Gastrocnemius medialis (tissue), 4 donors: ENCODE measurements around the gene PCGF1. TPM values are rescaled to one million over a fixed set of nuclear protein-coding genes. Genes with fewer than 3 reads are reported as not detected.

Experiments
- ATAC-seq, 2 donors: fragments of 150-250 bp; one replicate each; pipeline ENCODE4 v1.9.1; 2016
- DNase-seq, 2 donors: peaks; one replicate each; pipeline ENCODE4 v3.0.0-alpha.2; 2019
- H3K27ac ChIP-seq, 4 donors: fragments of 200-600 bp; sonication (generic); 1 replicate in 1 of 4; 2 replicates in 3 of 4; pipeline ENCODE4 v1.5.1; 2016 to 2018; ENCODE audit warnings: mild to moderate bottlenecking in 2 of 4, moderate library complexity in 1 of 4
- H3K27me3 ChIP-seq, 3 donors: fragments of 200-600 bp; sonication (generic) in 2 of 3; 1 replicate in 1 of 3; 2 replicates in 2 of 3; pipeline versions ENCODE4 v1.5.1 to v1.6.0; 2016 to 2019; ENCODE audit warnings: mild to moderate bottlenecking in 1 of 3, moderate library complexity in 1 of 3
- H3K36me3 ChIP-seq, 2 donors: fragments of 200-600 bp; sonication (generic) in 1 of 2; one replicate each; pipeline ENCODE4 v1.5.1; 2017 to 2018
- H3K4me1 ChIP-seq, 2 donors: fragments of 200-600 bp; sonication (generic) in 1 of 2; one replicate each; pipeline ENCODE4 v1.5.1; 2016 to 2017; ENCODE audit warnings: mild to moderate bottlenecking in 2 of 2
- H3K4me3 ChIP-seq, 4 donors: fragments of 200-600 bp; sonication (generic) in 3 of 4; 1 replicate in 1 of 4; 2 replicates in 3 of 4; pipeline ENCODE4 v1.5.1; 2016 to 2019; ENCODE audit warnings: mild to moderate bottlenecking in 2 of 4
- H3K9me3 ChIP-seq, 3 donors: fragments of 200-600 bp; sonication (generic) in 2 of 3; 1 replicate in 1 of 3; 2 replicates in 2 of 3; pipeline ENCODE4 v1.5.1; 2016 to 2019
- POLR2A ChIP-seq, 2 donors: fragments of 450-650 bp; IDR thresholded peaks; one replicate each; pipeline ENCODE4 v1.6.1; 2017; ENCODE audit warnings: antibody characterized with exemption in 2 of 2, mild to moderate bottlenecking in 2 of 2, moderate library complexity in 2 of 2
- in situ Hi-C, 4 donors: fragments of 200-750 bp; cut with MboI; loops; one replicate each; pipeline versions ENCODE4 v1.15.0 to v1.8.0; 2017; ENCODE audit warnings: low sequenced_read_pairs in 4 of 4
- intact Hi-C: fragments of 100-400 bp; cut with DNase I; formaldehyde crosslinking; loops from one replicate; pipeline ENCODE4 v1.15.1; 2023; ENCODE audit warnings: low total_unique reads
- total RNA-seq, 4 donors: library from RNA; depleted of rRNA; stranded (reverse); fragments of >200 nt; gene quantifications; one replicate each; pipeline versions ENCODE4 v1.1.0 to v1.2.3, GENCODE V29; 2016
- TF ChIP-seq, protein P1 (sequence below), 5 experiments: fragments of 450-650 bp in 3 of 5; fragments of 200-600 bp in 2 of 5; sonication (generic) in 2 of 5; IDR thresholded peaks in 4 of 5; conservative IDR thresholded peaks in 1 of 5; 1 replicate in 4 of 5; 2 replicates in 1 of 5; pipeline ENCODE4 v1.5.1; 2016 to 2019; ENCODE audit warnings: antibody characterized with exemption in 5 of 5, mild to moderate bottlenecking in 3 of 5, moderate library complexity in 3 of 5

Gene PCGF1
- total RNA-seq, 4 donors from 2014 or later: 14.2 to 23.6 (median 20.0) TPM

DNA sequence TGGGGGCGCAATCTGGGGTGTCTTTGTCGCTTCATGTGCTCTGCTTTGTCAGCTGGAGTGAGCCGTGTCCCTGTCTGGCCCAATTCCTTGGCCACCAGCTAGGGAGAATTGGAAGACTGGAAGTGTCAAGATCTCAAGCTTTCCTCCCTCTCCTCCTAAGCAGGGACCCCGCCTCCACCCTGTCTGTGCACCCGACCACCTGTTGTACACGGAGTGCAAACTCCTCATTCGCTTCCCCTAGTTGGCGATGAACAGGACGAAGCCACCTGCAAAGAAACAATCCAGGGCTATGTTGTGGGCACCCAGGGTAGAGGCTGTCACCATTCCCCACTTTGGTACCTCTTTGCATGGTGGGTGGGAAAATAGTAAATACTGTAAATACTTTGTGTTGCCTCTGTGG lies 20.2 kb upstream of the PCGF1 start:
- ATAC-seq: no peak
- TF ChIP-seq, protein P1, sequence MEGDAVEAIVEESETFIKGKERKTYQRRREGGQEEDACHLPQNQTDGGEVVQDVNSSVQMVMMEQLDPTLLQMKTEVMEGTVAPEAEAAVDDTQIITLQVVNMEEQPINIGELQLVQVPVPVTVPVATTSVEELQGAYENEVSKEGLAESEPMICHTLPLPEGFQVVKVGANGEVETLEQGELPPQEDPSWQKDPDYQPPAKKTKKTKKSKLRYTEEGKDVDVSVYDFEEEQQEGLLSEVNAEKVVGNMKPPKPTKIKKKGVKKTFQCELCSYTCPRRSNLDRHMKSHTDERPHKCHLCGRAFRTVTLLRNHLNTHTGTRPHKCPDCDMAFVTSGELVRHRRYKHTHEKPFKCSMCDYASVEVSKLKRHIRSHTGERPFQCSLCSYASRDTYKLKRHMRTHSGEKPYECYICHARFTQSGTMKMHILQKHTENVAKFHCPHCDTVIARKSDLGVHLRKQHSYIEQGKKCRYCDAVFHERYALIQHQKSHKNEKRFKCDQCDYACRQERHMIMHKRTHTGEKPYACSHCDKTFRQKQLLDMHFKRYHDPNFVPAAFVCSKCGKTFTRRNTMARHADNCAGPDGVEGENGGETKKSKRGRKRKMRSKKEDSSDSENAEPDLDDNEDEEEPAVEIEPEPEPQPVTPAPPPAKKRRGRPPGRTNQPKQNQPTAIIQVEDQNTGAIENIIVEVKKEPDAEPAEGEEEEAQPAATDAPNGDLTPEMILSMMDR (IDR thresholded peaks at IDR 0.05 in 4 of 5, conservative IDR thresholded peaks at IDR 0.05 in 1 of 5): no peak
- no peak for TF ChIP-seq POLR2A (IDR thresholded peaks at IDR 0.05)
- Histone ChIP-seq H3K4me1 (peaks cover 19 to 28% of the 10 kb centered on the region in 2 donors), H3K27me3 (no peaks in the 10 kb centered on the region), H3K36me3 (peaks cover 0 to 43% of the 10 kb centered on the region in 2 donors), H3K4me3 (peak overlapping the region in 1 of 4 donors; percentile 7), H3K9me3 (no peaks in the 10 kb centered on the region), H3K27ac (no peak overlapping the region)
- in situ Hi-C loops (loop anchor here in 1 of 4 donors (25.0 kb wide), 1 partner anchor 1290 kb away; the partner anchor contains the start of genes CCT7 and PRADC1), intact Hi-C loops (loop anchor here (10.0 kb wide), 1 partner anchor 307 kb away; the partner anchor contains the start of gene HK2)
- DNase-seq: no peak

DNA sequence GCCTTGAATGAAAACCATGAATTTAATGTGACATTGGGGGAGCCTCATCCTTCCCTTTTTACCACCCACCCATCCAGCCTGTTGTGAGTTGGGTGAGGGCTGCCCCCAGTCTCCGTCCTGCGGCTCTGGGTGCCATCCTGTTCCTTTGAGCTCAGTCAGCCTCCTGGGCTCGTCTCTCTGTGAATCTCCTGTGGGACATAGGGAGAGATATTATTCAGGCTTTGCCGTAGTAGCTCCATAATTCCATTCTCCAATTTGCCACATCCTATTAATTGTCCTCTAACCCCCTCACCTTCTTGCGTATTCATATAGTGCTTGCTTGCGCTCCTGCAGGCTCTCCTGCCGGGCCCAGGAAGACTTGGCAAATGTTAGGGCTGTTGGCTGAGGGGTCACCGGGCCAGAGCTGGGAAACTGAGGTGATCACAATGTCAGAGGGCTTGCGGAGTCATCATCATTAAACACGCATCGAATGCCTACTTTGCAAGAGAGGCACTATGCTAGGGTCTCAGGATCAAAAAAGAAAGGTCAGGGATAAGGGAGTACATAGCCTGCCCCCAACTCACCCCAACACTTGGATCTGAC lies 19.2 kb upstream of the PCGF1 start:
- in situ Hi-C loops (loop anchor here in 1 of 4 donors (25.0 kb wide), 1 partner anchor 1289 kb away; the partner anchor contains the start of genes CCT7 and PRADC1), intact Hi-C loops (loop anchor here (10.0 kb wide), 1 partner anchor 308 kb away; the partner anchor contains the start of gene HK2)
- Histone ChIP-seq H3K9me3 (no peaks in the 10 kb centered on the region), H3K4me3 (no peak overlapping the region), H3K27ac (no peak overlapping the region), H3K27me3 (no peaks in the 10 kb centered on the region), H3K4me1 (peaks cover 19 to 28% of the 10 kb centered on the region in 2 donors), H3K36me3 (peaks cover 0 to 33% of the 10 kb centered on the region in 2 donors)
- ATAC-seq (no peak), DNase-seq (no peak)
- TF ChIP-seq POLR2A (IDR thresholded peaks at IDR 0.05): no peak
- TF ChIP-seq, protein P1 (IDR thresholded peaks at IDR 0.05 in 4 of 5, conservative IDR thresholded peaks at IDR 0.05 in 1 of 5): no peak

DNA sequence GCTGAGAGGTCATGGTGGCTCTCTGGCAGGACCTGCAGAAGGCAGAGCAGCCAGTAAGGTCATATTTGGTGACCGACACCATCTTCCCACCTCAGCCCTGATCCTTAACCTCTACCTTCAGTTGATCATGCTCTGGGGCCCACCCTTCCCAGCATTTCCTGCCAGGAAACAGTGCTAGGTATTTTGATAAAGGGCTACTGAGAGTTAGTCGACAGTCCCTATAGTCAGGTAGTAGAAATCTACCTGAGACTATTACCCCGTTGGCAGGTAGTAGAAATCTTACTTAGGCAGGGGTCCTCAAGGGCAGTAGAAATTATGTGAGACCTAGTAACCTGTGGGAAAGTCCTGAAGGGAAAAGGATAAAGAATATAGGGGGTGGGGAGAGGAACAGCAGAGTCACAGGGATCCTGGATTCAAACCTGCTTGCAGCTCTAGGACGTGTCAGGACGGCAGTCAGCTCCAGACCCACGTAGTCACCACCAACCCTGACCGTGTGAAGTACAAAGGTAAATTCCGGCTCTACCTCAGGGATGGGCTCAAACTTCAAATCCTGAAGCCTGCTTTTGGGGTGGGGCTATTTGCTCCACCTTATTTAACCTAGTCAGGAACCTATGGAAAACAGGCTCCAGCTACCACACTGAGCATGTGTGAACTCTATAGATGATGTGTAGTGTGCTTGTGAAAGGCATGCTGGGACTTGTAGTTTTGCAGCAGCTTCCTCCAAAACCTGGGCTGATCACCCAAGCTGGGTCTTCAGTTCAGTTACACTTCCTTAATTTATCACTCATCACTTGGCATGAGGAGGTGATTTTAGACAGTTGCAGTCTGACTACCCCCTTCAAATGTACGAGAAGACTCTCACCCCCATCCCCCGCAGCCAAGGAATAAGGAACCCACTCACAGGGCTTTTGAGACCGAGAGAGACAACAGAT lies 18.5 kb upstream of the PCGF1 start, which contains the start of gene DQX1:
TSS of gene DQX1 (minus strand) at position 515 of the 932 bp plus-strand sequence. CDS start at position 13, 502 bp downstream.
- ATAC-seq (no peak), DNase-seq (no peak)
- H3K27ac ChIP-seq: no peak within 1 kb of the TSS
- H3K27me3 ChIP-seq: peaks cover 0 to under 1% (median 0%) of the 10 kb centered on the region in 3 donors
- H3K4me1 ChIP-seq: peaks cover 14 to 25% of the 10 kb centered on the region in 2 donors
- H3K4me3 ChIP-seq: no peak within 1 kb of the TSS
- TF ChIP-seq POLR2A (IDR thresholded peaks at IDR 0.05): no peak
- intact Hi-C loops (loop anchor here (10.0 kb wide), 1 partner anchor 309 kb away; the partner anchor contains the start of gene HK2), in situ Hi-C loops (loop anchor here in 1 of 4 donors (25.0 kb wide), 1 partner anchor 1289 kb away; the partner anchor contains the start of genes CCT7 and PRADC1)
- H3K9me3 ChIP-seq: no peaks in the 10 kb centered on the region
- peaks cover 0 to 29% of the 10 kb centered on the region in 2 donors for H3K36me3 ChIP-seq

DNA sequence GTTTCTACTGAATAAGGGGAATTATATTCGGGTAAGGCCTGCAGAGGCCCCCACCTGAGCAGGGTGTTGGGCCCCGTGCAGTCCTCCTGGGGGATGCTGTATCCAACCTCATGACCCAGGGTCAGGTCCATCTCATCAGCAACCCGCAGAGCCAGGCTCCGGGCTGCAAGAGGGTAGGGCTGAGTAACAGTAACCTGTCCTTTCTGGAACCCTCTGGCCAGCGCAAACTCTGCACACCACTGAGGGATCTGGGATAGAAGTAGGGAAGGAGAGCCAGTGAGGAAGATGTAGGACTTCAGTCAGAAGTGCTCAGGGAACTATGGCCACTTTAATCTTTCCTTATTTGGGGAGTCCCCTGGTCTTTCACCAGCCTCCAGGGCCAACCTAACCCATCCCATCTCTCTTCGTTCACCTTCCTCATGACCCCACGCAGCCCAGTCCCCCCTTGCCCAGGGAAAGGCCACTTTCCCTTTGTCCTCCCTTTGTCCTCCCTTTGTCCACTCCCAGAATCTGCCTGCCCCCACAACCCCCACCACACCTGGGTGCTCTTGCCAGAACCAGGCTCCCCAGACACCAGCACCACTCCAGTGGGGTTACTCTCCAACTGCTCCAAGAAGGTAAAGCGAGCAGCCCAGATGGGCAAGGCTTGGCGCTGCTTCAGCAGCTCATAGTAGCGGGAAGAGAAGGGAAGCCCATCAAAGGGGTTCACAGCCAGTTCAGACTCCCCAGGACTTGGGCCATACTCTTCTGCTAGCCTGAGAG lies 17.6 kb upstream of the PCGF1 start:
- in situ Hi-C loops (loop anchor here in 1 of 4 donors (25.0 kb wide), 1 partner anchor 1288 kb away; the partner anchor contains the start of genes CCT7 and PRADC1), intact Hi-C loops (loop anchor here (10.0 kb wide), 1 partner anchor 310 kb away; the partner anchor contains the start of gene HK2)
- Histone ChIP-seq H3K27ac (no peak overlapping the region), H3K4me3 (no peak overlapping the region), H3K9me3 (no peaks in the 10 kb centered on the region), H3K4me1 (peaks cover 10 to 17% of the 10 kb centered on the region in 2 donors), H3K27me3 (peaks cover 4 to 9% (median 8%) of the 10 kb centered on the region in 3 donors), H3K36me3 (peaks cover 0 to 29% of the 10 kb centered on the region in 2 donors)
- TF ChIP-seq, protein P1 (IDR thresholded peaks at IDR 0.05 in 4 of 5, conservative IDR thresholded peaks at IDR 0.05 in 1 of 5): no peak
- TF ChIP-seq POLR2A (IDR thresholded peaks at IDR 0.05): no peak
- DNase-seq: no peak
- ATAC-seq: no peak
